Ishikawa (cell line): Measurements from ENCODE around the gene ATRN.
A peak's percentile ranks its signal among the peaks of the same experiment; 100 is the strongest.

Source experiments
- CEBPB ChIP-seq: IDR thresholded peaks from 2 replicates; pipeline ENCODE4 v1.6.1; 2012
- CREB1 ChIP-seq: IDR thresholded peaks from 2 replicates; pipeline ENCODE4 v1.6.1; 2012; ENCODE audit warnings: low read depth
- EGR1 ChIP-seq: IDR thresholded peaks from 2 replicates; pipeline ENCODE4 v1.6.1; 2012
- EP300 ChIP-seq: IDR thresholded peaks from 2 replicates; pipeline ENCODE4 v1.6.1; 2012; ENCODE audit warnings: borderline replicate concordance
- FOXM1 ChIP-seq: IDR thresholded peaks from 2 replicates; pipeline ENCODE4 v1.6.1; 2012; ENCODE audit warnings: low read depth, borderline replicate concordance
- NFIC ChIP-seq: IDR thresholded peaks from 2 replicates; pipeline ENCODE4 v1.6.1; 2012
- RAD21 ChIP-seq: IDR thresholded peaks from 2 replicates; pipeline ENCODE4 v1.6.1; 2012; ENCODE audit warnings: low read depth
- TAF1 ChIP-seq: IDR thresholded peaks from 2 replicates; pipeline ENCODE4 v1.6.1; 2012; ENCODE audit warnings: low read depth, mild to moderate bottlenecking
- TCF12 ChIP-seq: IDR thresholded peaks from 2 replicates; pipeline ENCODE4 v1.6.1; 2012; ENCODE audit warnings: low read depth
- TEAD4 ChIP-seq: IDR thresholded peaks from 2 replicates; pipeline ENCODE4 v1.6.1; 2012
- YY1 ChIP-seq: IDR thresholded peaks from 2 replicates; pipeline ENCODE4 v1.6.1; 2012; ENCODE audit warnings: low read depth
- ZBTB7A ChIP-seq: IDR thresholded peaks from 2 replicates; pipeline ENCODE4 v1.6.1; 2012; ENCODE audit warnings: low read depth
- TF ChIP-seq, protein P1 (sequence below): IDR thresholded peaks from 2 replicates; pipeline ENCODE4 v1.6.1; 2012
- TF ChIP-seq, protein P2 (sequence below): IDR thresholded peaks from 2 replicates; pipeline ENCODE4 v1.6.1; 2012
- TF ChIP-seq, protein P3 (sequence below): IDR thresholded peaks from 2 replicates; pipeline ENCODE4 v1.6.1; 2012; ENCODE audit warnings: low read depth, mild to moderate bottlenecking

The ATRN gene

DNA sequence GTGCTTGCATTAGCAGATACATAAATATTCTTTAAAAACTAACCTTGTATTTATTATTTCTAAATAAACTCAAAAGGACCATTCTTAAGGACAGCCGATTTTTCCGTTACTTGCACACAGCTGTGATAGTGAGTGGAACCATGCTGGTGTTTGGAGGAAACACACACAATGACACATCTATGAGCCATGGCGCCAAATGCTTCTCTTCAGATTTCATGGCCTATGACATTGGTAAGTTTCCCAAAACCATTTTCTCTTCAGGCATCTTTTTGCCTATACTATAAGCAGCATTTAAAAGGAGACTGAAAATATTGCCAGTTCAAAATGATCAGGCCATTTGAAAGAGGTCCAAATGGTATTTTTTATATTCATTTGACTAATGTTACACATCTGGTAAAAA lies 92.3 kb downstream of the ATRN start:
- no peak for TF ChIP-seq RAD21
- TF ChIP-seq, protein P1, sequence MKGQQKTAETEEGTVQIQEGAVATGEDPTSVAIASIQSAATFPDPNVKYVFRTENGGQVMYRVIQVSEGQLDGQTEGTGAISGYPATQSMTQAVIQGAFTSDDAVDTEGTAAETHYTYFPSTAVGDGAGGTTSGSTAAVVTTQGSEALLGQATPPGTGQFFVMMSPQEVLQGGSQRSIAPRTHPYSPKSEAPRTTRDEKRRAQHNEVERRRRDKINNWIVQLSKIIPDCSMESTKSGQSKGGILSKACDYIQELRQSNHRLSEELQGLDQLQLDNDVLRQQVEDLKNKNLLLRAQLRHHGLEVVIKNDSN, result no peak
- TF ChIP-seq TAF1, result no peak
- TF ChIP-seq, protein P2, sequence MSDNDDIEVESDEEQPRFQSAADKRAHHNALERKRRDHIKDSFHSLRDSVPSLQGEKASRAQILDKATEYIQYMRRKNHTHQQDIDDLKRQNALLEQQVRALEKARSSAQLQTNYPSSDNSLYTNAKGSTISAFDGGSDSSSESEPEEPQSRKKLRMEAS, result no peak
- TF ChIP-seq, protein P3, sequence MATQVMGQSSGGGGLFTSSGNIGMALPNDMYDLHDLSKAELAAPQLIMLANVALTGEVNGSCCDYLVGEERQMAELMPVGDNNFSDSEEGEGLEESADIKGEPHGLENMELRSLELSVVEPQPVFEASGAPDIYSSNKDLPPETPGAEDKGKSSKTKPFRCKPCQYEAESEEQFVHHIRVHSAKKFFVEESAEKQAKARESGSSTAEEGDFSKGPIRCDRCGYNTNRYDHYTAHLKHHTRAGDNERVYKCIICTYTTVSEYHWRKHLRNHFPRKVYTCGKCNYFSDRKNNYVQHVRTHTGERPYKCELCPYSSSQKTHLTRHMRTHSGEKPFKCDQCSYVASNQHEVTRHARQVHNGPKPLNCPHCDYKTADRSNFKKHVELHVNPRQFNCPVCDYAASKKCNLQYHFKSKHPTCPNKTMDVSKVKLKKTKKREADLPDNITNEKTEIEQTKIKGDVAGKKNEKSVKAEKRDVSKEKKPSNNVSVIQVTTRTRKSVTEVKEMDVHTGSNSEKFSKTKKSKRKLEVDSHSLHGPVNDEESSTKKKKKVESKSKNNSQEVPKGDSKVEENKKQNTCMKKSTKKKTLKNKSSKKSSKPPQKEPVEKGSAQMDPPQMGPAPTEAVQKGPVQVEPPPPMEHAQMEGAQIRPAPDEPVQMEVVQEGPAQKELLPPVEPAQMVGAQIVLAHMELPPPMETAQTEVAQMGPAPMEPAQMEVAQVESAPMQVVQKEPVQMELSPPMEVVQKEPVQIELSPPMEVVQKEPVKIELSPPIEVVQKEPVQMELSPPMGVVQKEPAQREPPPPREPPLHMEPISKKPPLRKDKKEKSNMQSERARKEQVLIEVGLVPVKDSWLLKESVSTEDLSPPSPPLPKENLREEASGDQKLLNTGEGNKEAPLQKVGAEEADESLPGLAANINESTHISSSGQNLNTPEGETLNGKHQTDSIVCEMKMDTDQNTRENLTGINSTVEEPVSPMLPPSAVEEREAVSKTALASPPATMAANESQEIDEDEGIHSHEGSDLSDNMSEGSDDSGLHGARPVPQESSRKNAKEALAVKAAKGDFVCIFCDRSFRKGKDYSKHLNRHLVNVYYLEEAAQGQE, result no peak
- no peak for TF ChIP-seq EP300

DNA sequence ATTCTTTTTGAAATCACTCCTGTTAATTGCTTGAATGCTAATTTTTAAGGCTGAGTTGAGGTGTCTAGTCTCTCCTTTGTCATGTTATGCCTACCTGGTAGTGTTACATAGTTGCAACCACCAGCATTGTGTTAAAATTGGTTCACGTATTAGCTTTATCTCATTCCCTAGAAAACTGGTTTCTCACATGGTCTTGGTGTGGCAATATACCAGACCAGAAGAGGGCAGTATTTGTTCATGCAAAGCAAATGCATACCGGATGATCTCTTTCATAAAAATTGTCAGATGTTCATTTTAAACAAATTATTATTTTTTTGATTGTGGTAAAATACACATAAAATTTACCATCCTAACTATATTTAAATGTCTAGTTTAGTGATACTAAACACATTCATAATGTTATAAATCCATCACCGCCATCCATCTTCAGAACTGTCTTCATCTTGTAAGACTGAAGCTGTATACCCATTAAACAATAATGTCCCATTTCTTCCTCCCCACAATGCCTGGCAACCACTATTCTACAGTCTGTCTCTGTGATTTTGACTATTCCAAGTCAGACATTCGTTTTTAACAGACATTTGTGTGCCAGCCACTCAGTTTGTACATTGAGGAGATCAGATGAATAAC lies 92.8 kb downstream of the ATRN start:
- TF ChIP-seq EP300 (no peak), CREB1 (no peak), FOXM1 (no peak), RAD21 (peak; percentile 84), ZBTB7A (no peak)
- TF ChIP-seq, protein P1, result no peak

DNA sequence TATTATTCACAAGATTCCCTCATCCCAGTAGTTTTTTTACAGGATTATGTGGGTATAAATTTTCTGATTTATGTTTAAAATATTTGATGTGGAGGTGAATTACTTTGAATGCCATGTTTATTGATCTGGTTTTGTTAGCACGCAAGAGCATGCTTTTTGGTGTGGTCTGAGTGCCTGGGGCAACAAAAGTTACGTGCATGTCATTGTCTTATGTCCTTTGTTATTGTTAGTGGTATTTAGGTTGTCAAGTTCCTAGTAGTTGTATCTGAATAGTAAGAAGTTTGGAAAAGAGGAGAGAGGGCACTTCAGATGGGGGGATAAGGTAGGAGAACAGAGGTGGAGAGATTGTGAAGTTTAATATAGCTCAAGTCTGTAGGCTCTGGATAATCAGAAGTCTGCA lies 95.0 kb downstream of the ATRN start:
- TF ChIP-seq ZBTB7A (no peak), FOXM1 (no peak), EP300 (no peak), TEAD4 (no peak), EGR1 (no peak)

DNA sequence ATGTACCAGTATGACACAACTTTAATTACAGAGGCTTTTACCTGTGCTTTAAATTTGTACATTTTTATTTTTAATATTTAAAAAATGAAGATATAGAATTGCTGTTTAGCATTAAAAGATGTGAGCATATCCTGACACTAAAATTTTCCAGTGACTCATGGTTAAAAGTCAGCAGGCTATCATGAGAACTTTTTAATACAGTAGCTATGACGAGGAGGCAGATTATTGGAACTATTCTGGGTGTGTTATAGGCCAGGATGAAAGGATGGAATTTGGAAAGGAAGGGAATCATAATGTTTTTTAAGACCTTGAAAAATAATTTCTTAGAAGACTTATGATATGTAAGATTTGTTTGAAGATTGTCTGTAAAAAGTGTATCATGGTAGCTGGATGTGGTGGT lies 101.3 kb downstream of the ATRN start:
- TF ChIP-seq, protein P3, result no peak
- TF ChIP-seq EP300 (no peak), TCF12 (no peak), TEAD4 (no peak), TAF1 (no peak), FOXM1 (no peak), NFIC (no peak), CEBPB (no peak), CREB1 (no peak), YY1 (no peak), ZBTB7A (no peak), EGR1 (no peak), RAD21 (no peak)
- TF ChIP-seq, protein P2, result no peak
- TF ChIP-seq, protein P1, result no peak

DNA sequence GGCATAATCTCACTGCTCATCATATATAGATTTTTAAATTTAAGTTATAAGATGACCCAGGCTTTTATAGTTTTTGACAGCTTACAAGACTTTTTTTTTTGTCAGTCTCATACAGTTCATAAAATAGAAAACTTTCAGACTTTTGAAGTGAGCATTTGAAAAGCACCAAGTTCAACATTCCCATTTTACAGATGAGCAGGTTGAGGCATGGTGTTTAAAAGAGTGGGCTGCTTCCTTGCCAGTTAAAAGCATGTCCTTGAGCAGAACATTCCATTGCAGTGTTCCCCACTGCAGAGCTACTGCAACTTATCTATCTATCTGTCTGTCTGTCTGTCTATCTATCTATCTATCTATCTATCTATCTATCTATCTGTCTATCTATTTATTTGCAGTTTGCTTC lies 105.5 kb downstream of the ATRN start:
- no peak for TF ChIP-seq CEBPB
- TF ChIP-seq EGR1, result no peak

DNA sequence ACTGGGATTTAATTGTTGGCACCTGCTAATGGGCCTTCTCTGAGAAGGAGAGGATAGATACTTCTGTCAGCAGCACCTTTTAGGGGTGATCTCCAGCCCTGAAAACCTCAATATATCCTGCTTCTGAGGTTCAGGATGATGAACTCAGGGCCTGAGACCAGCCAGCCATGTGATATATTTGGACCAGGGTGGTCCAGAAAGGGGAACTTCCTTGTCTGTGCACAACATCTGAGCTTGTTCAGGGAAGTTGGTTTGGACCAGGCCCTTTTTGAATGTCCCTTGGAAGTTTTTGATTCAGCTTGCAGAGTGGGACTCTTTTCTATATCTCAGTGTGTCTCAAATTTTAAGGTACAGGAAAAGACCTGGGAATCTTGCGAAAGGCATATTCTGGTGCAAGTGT lies 106.5 kb downstream of the ATRN start:
- TF ChIP-seq, protein P2, result no peak
- TF ChIP-seq TAF1 (no peak), TCF12 (no peak), NFIC (no peak), CREB1 (no peak), EP300 (no peak), CEBPB (no peak), ZBTB7A (no peak), TEAD4 (no peak), RAD21 (no peak), EGR1 (no peak)
- TF ChIP-seq, protein P3, result no peak
- TF ChIP-seq, protein P1, result no peak
